Smooth muscle cell of the brain vasculature (primary cell): Measurements from ENCODE around the gene NPIPA7.
"Not testable (repeated sequence)": the region's sequence is repeated elsewhere in the genome, so short reads cannot be mapped to it uniquely, and the experiment has no call there.

Experiments used
- DNase-seq: peaks from one replicate; pipeline ENCODE4 v3.0.0-alpha.2; 2012; ENCODE audit warnings: low read depth, low spot score

The NPIPA7 gene

GRCh38 chr16:16378840-16379239 lies at the start of gene NPIPA7:
TSS of gene NPIPA7 (plus strand) at chr16:16379140. CDS start at chr16:16379245, 105 bp downstream.
- DNase-seq, result not testable (repeated sequence)

- not testable (repeated sequence) for DNase-seq
Observed at GRCh38 chr16:16331466-16331865, 47.5 kb upstream of the NPIPA7 start.

- not testable (repeated sequence) for DNase-seq
Observed at GRCh38 chr16:16357556-16357955, 21.4 kb upstream of the NPIPA7 start.

- not testable (repeated sequence) for DNase-seq
Observed at GRCh38 chr16:16358539-16359240, 20.2 kb upstream of the NPIPA7 start.

GRCh38 chr16:16363595-16363994 lies 15.3 kb upstream of the NPIPA7 start:
- not testable (repeated sequence) for DNase-seq

- not testable (repeated sequence) for DNase-seq
Observed at GRCh38 chr16:16364100-16364499, 14.8 kb upstream of the NPIPA7 start.

GRCh38 chr16:16364701-16365100 lies 14.2 kb upstream of the NPIPA7 start:
- DNase-seq, result not testable (repeated sequence)

GRCh38 chr16:16365319-16365718 lies 13.6 kb upstream of the NPIPA7 start:
- not testable (repeated sequence) for DNase-seq

GRCh38 chr16:16365851-16366250 lies 13.1 kb upstream of the NPIPA7 start:
- not testable (repeated sequence) for DNase-seq

GRCh38 chr16:16366552-16367284 lies 12.2 kb upstream of the NPIPA7 start:
- DNase-seq, result not testable (repeated sequence)

- not testable (repeated sequence) for DNase-seq
Observed at GRCh38 chr16:16367285-16367628, 11.7 kb upstream of the NPIPA7 start.

- not testable (repeated sequence) for DNase-seq
Observed at GRCh38 chr16:16369081-16369856, 9.7 kb upstream of the NPIPA7 start.

- not testable (repeated sequence) for DNase-seq
Observed at GRCh38 chr16:16371136-16371735, 7.7 kb upstream of the NPIPA7 start.

- DNase-seq, result not testable (repeated sequence)
Observed at GRCh38 chr16:16374192-16374591, 4.7 kb upstream of the NPIPA7 start.

- not testable (repeated sequence) for DNase-seq
Observed at GRCh38 chr16:16399685-16400084, 20.7 kb downstream of the NPIPA7 start.

GRCh38 chr16:16402333-16402732 lies 23.4 kb downstream of the NPIPA7 start:
- not testable (repeated sequence) for DNase-seq

- not testable (repeated sequence) for DNase-seq
Observed at GRCh38 chr16:16404283-16404682, 25.3 kb downstream of the NPIPA7 start.

GRCh38 chr16:16405421-16405820 lies 26.5 kb downstream of the NPIPA7 start:
- DNase-seq, result not testable (repeated sequence)

- DNase-seq, result not testable (repeated sequence)
Observed at GRCh38 chr16:16408430-16408829, 29.5 kb downstream of the NPIPA7 start.

- DNase-seq, result not testable (repeated sequence)
Observed at GRCh38 chr16:16413773-16414172, 34.8 kb downstream of the NPIPA7 start.

GRCh38 chr16:16417071-16417470 lies 38.1 kb downstream of the NPIPA7 start:
- DNase-seq, result not testable (repeated sequence)
